ENCODE results near the gene ANKRD27. TPM values are rescaled to one million over a fixed set of nuclear protein-coding genes. Genes with fewer than 3 reads are reported as not detected.
"Not testable (repeated sequence)": the region's sequence is repeated elsewhere in the genome, so short reads cannot be mapped to it uniquely, and the experiment has no call there.

The ANKRD27 gene
- total RNA-seq, 1 donor from 2014 or later: 15.3 TPM

GRCh38 chr19:32661318-32661717 is 13.7 kb downstream of the ANKRD27 start:
- Mint-ChIP-seq H3K4me1 (ENCODE audit: low read depth, unreplicated experiment) (no peaks in the 10 kb centered on the region), H3K27ac (ENCODE audit: unreplicated experiment) (no peak overlapping the region), H3K9me3 (ENCODE audit: unreplicated experiment) (no peaks in the 10 kb centered on the region), H3K27me3 (ENCODE audit: unreplicated experiment) (no peaks in the 10 kb centered on the region), H3K36me3 (ENCODE audit: unreplicated experiment) (no peaks in the 10 kb centered on the region), H3K4me3 (ENCODE audit: unreplicated experiment) (no peak overlapping the region)
- no peak for DNase-seq
- no peak for TF ChIP-seq CTCF (IDR thresholded peaks at IDR 0.05; ENCODE audit: partially characterized antibody, unreplicated experiment)

GRCh38 chr19:32658527-32658926 is 16.5 kb downstream of the ANKRD27 start:
- DNase-seq: no peak
- no peaks in the 10 kb centered on the region for H3K36me3 Mint-ChIP-seq (ENCODE audit: unreplicated experiment)
- no peak for TF ChIP-seq CTCF (IDR thresholded peaks at IDR 0.05; ENCODE audit: partially characterized antibody, unreplicated experiment)
- H3K27me3 Mint-ChIP-seq (ENCODE audit: unreplicated experiment): no peaks in the 10 kb centered on the region
- no peaks in the 10 kb centered on the region for H3K4me1 Mint-ChIP-seq (ENCODE audit: low read depth, unreplicated experiment)
- H3K9me3 Mint-ChIP-seq (ENCODE audit: unreplicated experiment): no peaks in the 10 kb centered on the region
- no peak overlapping the region for H3K27ac Mint-ChIP-seq (ENCODE audit: unreplicated experiment)
- H3K4me3 Mint-ChIP-seq (ENCODE audit: unreplicated experiment): no peak overlapping the region

- Mint-ChIP-seq H3K4me1 (ENCODE audit: low read depth, unreplicated experiment) (no peaks in the 10 kb centered on the region), H3K4me3 (ENCODE audit: unreplicated experiment) (no peak overlapping the region), H3K36me3 (ENCODE audit: unreplicated experiment) (no peaks in the 10 kb centered on the region), H3K9me3 (ENCODE audit: unreplicated experiment) (no peaks in the 10 kb centered on the region), H3K27me3 (ENCODE audit: unreplicated experiment) (no peaks in the 10 kb centered on the region), H3K27ac (ENCODE audit: unreplicated experiment) (no peak overlapping the region)
- no peak for TF ChIP-seq CTCF (IDR thresholded peaks at IDR 0.05; ENCODE audit: partially characterized antibody, unreplicated experiment)
- no peak for DNase-seq
Observed at GRCh38 chr19:32658075-32658474, 16.9 kb downstream of the ANKRD27 start.

GRCh38 chr19:32656379-32656778 is 18.6 kb downstream of the ANKRD27 start:
- H3K27me3 Mint-ChIP-seq (ENCODE audit: unreplicated experiment); H3K27ac Mint-ChIP-seq (ENCODE audit: unreplicated experiment); H3K36me3 Mint-ChIP-seq (ENCODE audit: unreplicated experiment); H3K4me1 Mint-ChIP-seq (ENCODE audit: low read depth, unreplicated experiment); H3K9me3 Mint-ChIP-seq (ENCODE audit: unreplicated experiment); H3K4me3 Mint-ChIP-seq (ENCODE audit: unreplicated experiment); DNase-seq: not testable (repeated sequence)

GRCh38 chr19:32653599-32653915 is 21.4 kb downstream of the ANKRD27 start:
- no peak for DNase-seq
- Mint-ChIP-seq H3K27me3 (ENCODE audit: unreplicated experiment) (no peaks in the 10 kb centered on the region), H3K4me3 (ENCODE audit: unreplicated experiment) (no peak overlapping the region), H3K9me3 (ENCODE audit: unreplicated experiment) (no peaks in the 10 kb centered on the region), H3K27ac (ENCODE audit: unreplicated experiment) (no peak overlapping the region), H3K4me1 (ENCODE audit: low read depth, unreplicated experiment) (peaks cover 1% of the 10 kb centered on the region), H3K36me3 (ENCODE audit: unreplicated experiment) (no peaks in the 10 kb centered on the region)
- TF ChIP-seq CTCF (IDR thresholded peaks at IDR 0.05; ENCODE audit: partially characterized antibody, unreplicated experiment): no peak

Data from glutamatergic neuron (in vitro differentiated cells).